HG03103 (cell line): ENCODE measurements around the gene SIDT2.
A peak's percentile ranks its signal among the peaks of the same experiment; 100 is the strongest.
"Not testable (repeated sequence)": the region's sequence is repeated elsewhere in the genome, so short reads cannot be mapped to it uniquely, and the experiment has no call there.

Experiments used
- ATAC-seq: cut with Tn5 transposase; IDR thresholded peaks from one replicate; pipeline ENCODE4 v1.9.1; 2021; ENCODE audit warnings: low read depth; ENCODE audit not compliant: unreplicated experiment

SIDT2 gene

GRCh38 chr11:117178210-117179034 lies at the start of gene SIDT2:
Gene SIDT2, plus strand, starts transcription at chr11:117178743. Its CDS starts 521 bp downstream, at chr11:117179264.
- peak; percentile 84 for ATAC-seq

DNA sequence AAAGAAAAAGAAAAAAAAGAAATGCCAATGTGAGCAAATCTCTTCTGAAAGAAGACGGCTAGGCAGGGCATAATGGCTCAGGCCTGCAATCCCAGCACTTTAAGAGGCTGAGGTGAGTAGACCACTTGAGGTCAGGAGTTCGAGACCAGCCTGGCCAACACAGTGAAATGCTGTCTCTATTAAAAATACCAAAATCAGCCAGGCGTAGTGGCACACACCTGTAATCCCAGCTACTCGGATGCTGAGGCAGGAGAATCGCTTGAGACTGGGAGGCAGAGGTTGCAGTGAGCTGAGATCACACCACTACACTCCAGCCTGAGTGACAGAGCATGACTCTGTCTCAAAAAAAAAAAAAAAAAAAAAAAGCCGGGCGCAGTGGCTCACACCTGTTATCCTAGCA lies 48.1 kb upstream of the SIDT2 start:
- ATAC-seq = not testable (repeated sequence)

DNA sequence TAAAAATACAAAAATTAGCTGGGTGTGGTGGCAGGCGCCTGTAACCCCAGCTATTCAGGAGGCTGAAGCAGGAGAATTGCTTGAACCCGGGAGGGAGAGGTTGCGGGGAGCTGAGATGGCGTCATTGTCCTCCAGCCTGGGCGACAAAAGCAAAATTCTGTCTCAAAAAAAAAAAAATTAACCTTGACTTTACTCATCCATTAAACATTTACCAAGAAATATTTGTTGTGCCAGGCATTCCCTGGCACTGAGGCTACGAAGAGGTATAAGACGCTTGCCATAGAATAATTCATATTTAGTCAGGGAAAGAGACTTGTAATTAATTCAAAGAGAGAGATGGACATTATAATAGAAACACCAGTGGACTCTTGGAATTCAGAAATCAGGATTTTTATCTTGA lies 47.7 kb upstream of the SIDT2 start:
- ATAC-seq = no peak

DNA sequence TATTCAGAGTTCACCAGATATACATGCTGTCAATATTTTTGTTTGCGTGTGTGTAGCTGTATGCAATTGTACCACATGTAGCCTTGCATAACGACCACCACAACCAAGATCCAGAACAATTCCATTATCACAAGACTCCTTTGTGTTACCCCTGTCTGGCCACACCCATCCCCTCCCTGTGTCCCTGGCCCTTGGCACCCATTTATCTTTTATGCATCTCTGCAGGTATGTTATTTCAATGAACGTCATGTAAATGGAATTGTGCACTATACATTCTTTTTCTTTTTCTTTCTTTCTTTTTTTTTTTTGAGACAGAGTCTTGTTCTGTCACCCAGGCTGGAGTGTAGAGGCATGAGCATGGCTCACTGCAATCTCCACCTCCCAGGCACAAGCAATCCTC lies 44.1 kb upstream of the SIDT2 start:
- no peak for ATAC-seq

DNA sequence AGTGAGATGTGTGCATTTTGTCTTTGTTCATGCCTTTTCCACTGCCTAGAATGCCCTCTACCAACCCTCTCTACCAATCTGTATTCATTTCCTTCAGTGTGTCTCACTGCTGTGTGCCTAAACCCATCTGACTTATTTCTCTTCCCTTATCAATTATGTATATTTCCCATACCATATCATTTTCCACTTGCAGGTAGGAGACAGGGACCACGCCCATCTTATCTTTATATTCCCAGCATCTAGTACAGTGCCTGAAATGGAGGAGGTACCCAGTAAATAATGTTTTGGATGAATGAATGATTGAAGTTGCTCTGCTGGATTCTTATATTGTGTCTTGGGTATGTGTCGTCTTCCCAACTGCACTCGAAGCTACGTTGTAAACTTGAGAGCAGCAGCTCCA lies 43.6 kb upstream of the SIDT2 start:
- ATAC-seq = not testable (repeated sequence)

DNA sequence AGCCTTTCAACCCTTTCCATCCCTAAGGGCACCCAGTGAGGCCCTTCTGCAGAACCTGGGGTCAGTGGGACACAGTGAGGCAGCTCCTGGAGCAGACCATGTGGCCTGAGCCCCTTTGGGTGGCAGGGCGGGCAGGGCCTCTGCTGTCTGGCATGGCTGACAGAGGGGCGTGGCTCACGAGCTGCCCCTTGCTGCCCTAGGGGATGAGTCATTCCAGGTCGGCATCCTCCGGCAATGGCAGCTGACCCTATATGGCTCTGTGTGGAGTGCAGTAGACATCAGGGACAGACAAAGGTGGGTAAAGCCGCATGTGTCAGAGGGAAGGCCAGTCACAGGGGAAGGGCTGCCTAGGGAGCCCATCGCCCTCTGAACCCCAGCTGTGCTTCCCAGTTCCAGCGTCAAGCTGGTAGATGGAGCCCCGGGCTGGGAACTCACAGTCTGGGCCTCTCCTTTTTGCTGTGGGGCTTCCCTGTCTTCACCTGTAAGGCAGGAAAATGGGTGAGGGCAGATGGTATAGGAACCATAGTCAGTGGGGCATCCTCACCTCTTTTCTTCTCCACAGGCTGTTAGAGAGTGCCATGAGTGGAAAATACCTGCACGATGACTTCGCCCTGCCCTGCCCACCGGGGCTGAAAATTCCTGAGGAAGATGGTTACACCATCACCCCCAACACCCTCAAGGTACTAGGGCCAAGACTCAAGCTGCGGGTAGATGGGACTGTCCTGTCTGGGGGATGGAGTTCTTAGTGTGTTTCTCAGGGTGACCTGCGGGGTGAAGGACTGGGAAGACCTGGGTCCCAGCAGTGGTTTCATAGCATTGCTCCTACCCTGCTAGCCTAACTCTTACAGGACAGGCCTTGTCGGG lies 41.1 kb upstream of the SIDT2 start:
- not testable (repeated sequence) for ATAC-seq

DNA sequence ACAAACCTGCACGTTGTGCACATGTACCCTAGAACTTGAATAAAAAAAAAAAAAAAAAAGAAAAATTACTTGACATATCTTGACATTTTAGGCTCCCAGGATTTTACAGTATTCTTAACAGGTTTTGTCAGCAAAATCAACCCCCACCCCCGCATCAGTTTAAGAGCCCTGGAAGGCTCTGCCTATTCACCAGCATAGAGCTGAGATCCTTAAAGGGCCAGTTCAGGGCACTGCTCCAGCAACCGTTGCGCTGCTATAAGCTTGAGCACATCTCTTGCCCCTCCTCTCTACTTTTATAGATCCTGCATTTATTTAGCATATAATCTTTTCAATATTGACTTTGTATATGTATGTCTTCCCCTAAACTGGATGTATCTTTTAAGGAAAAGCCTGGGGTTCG lies 35.2 kb upstream of the SIDT2 start:
- ATAC-seq = peak; percentile 19

DNA sequence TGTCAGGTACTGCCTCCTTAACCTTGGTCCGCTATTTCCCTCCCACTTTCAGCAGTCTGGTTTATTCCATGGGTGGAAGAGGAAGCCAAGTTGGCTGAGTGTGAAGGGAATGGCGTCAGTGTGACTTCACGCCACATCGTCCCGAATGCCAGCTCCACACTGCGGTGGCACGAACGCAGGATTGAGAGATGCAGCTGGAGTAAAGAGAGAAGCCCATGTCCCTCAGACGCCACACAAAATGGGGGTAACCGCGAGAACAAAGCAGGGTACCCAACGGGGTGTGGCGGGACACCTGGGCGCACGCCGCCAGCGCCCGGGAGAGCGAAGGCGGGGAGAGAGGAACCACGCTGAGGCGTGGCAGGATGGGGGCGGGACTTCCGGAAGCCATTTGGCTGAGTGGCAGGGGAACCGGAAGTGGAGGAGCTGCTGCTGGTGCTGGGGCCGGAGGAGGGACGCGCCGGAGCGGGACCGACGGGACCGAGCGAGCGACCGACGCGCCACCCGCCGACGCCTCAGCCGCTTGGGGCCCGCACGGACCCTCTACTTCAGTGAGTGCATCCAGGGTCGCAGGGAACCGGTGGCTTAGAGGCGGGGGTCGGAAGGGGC lies 34.6 kb upstream of the SIDT2 start, which contains the start of gene PAFAH1B2:
Gene PAFAH1B2 (plus strand): TSS at position 417 of the 606 bp plus-strand sequence. CDS start 8,161 bp downstream, outside the sequence.
- peak; percentile 88 for ATAC-seq

- peak; percentile 28 for ATAC-seq
Observed at GRCh38 chr11:117144477-117145392, 33.8 kb upstream of the SIDT2 start.

- no peak for ATAC-seq
Observed at GRCh38 chr11:117145393-117145761, 33.2 kb upstream of the SIDT2 start.

GRCh38 chr11:117146521-117146920 lies 32.0 kb upstream of the SIDT2 start:
- no peak for ATAC-seq

- no peak for ATAC-seq
Observed at GRCh38 chr11:117152066-117152465, 26.5 kb upstream of the SIDT2 start.

DNA sequence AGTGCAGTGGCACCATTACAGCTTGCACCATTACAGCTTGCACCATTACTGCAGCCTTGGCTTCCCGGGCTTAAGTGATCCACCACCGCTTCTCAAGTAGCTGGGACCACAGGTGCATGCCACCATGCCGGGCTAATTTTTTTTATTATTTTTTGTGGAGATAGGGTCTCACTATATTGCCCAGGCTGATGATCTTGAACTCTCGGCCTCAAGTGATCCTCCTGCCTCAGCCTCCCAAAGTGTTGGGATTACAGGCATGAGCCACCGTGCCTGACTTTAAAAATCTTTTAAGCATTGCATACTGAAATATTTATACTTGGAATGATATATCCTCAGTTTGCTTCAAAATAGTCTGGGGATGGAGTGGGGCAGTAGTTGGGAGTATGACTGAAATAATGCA lies 24.1 kb upstream of the SIDT2 start:
- no peak for ATAC-seq

- no peak for ATAC-seq
Observed at GRCh38 chr11:117157507-117157906, 21.0 kb upstream of the SIDT2 start.

GRCh38 chr11:117159892-117160291 lies 18.7 kb upstream of the SIDT2 start:
- ATAC-seq = no peak

DNA sequence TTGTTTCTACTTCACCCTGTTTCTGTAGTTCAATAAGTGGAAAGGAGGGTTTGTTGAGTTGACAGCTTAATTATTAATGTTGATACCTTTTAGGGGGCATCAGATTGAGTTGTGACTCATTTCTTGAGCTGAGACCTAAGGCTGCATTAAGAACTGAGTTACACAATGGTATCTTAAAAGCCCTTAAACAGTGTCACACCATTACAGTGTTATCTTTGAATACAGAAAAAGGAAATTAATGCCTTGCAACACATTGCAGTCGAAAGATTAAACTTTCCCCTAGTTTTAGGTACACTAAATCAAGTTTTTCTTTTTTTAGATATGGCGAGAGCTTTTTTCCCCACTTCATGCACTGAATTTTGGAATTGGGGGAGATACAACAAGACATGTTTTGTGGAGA lies 17.7 kb upstream of the SIDT2 start:
- ATAC-seq = no peak

DNA sequence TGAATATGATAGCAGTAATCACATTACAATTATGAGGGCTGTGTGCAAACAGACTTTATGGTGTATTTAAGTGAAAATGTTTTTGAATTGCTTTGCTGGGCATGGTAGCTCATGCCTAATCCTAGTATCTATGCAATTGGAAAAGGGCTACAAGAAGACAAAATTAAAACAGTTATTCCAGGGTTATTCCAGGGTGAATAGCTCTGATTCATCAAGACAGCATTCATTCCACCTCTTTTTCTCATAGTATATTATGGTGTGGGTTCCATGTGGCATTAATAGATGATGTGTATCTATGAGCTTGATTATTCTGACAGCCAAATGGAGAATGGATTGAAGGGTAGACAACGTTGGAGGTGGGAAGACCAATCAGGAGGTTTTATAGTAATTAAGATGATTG lies 12.1 kb upstream of the SIDT2 start:
- ATAC-seq = no peak

GRCh38 chr11:117169736-117170135 lies 8.8 kb upstream of the SIDT2 start:
- no peak for ATAC-seq

DNA sequence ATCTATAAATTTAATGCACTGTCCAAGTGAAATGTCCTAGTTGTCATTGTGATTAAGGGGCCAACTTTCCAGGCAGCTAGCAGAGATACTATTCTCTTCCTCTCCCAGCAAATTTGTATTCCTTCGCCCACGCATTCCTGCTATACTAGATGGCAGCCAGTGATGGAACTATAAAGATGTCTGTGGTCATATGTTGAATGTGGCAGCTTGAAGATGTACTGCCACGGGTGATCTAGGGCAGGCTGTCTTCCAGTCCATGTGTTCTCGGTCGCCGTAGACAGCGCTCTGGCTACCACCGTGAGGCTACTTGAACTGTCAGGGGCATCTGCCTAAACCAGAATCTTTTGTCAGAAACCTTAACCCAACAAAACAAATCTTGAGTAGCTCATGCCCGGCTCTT lies 8.3 kb upstream of the SIDT2 start:
- ATAC-seq = no peak

GRCh38 chr11:117171007-117171403 lies 7.5 kb upstream of the SIDT2 start:
- ATAC-seq = no peak
